ENCODE data around the gene AGTR2.
"Not testable (repeated sequence)": the region's sequence is repeated elsewhere in the genome, so short reads cannot be mapped to it uniquely, and the experiment has no call there.

Gene AGTR2, protein sequence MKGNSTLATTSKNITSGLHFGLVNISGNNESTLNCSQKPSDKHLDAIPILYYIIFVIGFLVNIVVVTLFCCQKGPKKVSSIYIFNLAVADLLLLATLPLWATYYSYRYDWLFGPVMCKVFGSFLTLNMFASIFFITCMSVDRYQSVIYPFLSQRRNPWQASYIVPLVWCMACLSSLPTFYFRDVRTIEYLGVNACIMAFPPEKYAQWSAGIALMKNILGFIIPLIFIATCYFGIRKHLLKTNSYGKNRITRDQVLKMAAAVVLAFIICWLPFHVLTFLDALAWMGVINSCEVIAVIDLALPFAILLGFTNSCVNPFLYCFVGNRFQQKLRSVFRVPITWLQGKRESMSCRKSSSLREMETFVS

DNA sequence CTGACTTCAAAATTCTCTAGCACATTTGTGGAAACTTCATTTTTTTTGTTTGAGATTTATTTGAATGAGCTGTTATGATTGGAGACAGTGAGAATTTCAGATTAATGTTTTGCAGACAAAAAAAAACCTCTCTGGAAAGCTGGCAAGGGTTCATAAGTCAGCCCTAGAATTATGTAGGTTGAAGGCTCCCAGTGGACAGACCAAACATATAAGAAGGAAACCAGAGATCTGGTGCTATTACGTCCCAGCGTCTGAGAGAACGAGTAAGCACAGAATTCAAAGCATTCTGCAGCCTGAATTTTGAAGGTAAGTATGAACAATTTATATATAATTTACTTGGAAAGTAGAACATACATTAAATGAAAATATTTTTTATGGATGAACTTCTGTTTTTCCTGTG lies at the start of gene AGTR2:
AGTR2 (plus strand) TSS at position 234 of the 400 bp plus-strand sequence. CDS start 1,537 bp downstream, outside the sequence.
- no peak for DNase-seq

DNA sequence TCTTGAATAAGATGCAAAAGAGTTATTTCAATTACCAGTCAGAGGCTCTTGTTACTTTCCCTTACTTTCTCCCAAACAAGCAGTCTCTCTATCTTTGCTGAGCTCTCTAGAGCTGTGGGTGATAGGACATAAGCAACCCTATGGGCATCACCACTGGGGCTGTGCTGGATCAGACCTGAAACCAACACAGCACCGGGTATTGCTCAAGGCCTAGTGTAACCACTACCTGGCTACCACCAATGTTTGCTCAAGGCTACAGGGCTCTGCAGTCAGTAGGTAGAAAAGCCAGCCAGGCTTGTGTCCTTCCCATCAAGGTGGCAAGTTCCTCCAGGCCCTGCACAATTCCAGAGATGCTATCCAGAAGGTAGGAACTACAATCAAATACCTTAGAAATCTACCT lies 35.3 kb upstream of the AGTR2 start:
- DNase-seq: no peak

DNA sequence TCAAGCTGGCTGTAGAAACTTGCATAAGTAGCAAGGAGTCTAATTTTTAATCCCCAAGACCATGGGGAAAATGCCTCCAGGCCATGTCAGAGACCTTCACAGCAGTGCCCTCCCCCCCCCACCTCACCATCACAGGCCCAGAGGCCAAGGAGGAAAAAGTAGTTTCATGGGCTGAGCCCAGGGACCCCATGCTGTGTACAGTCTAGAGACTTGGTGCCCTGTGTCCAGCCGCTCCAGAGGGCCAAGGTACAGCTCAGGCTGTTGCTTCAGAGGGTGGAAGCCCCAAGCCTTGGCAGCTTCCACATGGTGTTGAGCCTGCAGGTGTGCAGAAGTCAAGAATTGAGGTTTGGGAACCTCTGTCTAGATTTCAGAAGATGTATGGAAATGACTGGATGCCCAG lies 29.3 kb upstream of the AGTR2 start:
- not testable (repeated sequence) for DNase-seq

DNA sequence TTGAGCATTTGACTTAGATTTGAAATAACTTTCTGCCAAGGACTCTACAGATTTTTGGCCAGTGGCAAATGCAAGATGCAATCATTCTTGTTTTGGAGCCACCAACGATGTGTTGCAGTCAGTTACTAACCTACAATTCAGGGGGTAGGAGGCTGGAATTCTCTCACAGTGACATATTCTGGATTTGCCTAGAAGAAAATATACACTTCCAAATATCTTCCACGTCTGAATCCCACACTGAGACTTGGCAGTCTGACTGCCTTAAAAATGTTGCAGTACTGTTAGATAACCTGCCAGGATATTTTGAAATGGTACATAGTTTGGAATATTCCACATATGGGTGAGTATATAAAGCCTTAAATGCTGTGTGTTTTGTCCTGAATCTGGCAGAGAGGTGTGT lies 27.6 kb upstream of the AGTR2 start:
- no peak for DNase-seq

DNA sequence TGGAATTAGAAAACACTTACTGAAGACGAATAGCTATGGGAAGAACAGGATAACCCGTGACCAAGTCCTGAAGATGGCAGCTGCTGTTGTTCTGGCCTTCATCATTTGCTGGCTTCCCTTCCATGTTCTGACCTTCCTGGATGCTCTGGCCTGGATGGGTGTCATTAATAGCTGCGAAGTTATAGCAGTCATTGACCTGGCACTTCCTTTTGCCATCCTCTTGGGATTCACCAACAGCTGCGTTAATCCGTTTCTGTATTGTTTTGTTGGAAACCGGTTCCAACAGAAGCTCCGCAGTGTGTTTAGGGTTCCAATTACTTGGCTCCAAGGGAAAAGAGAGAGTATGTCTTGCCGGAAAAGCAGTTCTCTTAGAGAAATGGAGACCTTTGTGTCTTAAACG lies 2.4 kb downstream of the AGTR2 start:
- DNase-seq: no peak

DNA sequence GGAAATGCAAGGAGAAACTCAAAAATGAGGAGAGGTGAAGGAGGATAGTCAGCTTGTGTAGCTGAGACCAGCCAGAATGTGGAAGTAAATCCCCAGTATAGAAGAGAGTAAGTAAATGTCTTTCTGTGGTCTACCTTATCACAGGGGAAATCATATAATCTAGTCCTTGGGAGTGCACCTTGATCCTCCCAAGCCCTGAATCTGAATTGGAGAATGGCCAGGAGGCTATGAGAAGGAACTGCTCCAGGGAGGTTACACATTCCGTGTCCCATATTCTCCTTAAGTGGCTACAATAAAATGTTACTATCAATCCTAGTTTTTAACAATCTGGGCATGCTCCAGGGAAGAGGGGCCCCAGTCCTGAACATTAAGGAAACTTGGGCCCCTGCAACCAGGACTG lies 10.8 kb downstream of the AGTR2 start:
- DNase-seq: no peak

DNA sequence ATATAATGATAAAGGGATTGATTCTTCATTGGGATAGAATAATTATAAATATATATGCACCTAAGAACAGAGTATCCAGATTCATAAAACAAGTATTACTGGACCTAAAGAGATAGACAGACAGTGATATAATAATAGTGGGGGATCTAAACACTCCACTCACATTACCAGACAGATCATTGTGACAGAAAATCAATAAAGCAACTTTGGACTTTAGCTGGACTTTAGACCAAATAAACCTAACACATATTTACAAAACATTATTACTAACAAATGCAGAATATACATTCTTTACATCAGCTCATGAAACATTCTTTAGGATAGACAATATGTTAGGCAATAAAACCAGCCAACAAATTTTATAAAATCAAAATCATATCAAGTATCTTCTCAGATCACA lies 14.6 kb downstream of the AGTR2 start:
- no peak for DNase-seq

DNA sequence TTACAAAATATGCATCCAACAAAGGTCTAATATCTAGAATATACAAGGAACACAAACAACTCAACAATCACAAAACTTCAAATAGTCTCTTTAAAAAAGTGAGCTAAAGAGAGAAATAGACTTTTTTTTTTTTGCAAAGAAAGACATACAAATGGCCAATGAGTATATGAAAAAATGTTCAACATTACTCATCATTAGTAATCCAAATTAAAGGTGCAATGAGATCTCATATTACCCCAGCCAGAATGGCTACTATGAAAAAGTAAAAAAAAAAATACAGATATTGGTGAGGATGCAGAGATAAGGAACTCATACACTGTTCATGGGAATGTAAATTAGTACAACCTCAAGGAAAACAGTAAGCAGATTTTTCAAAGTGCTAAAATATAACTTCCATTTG lies 24.1 kb downstream of the AGTR2 start:
- DNase-seq: no peak

DNA sequence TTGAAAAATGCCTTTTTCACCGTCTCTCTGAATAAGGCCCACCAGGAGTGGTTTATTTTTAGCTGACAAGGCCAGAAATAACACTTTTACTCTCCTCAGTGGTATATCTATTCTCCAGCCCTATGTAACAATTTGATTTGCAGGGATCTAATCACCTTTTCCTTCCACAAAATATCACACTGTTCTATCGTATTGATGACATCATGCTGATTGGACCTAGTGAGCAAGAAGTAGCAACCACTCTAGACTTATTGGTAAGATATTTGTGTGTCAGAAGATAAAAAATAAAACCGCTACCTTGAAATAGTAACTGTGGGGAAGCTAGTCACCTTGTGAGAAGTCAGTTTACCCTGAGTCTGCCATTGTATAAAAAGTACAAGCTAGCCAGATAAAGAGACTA lies 27.7 kb downstream of the AGTR2 start:
- no peak for DNase-seq

DNA sequence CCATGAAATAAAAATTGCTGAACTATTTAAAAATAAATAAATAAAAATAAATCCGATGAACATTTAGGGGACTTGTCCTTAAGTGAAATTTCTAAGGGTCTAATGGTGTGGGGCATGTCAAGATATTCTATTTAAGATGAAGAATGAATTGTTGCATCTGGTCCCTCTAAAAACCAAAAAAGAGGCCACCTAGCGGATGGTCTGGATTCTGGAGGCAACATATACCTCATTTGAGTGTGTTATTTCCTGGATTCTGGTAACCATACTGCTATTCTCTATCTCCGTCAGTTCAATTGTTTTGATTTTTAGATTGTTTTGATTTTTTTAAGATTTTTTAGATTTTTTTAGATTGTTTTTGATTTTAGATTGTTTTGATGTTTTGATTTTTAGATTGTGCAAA lies 28.3 kb downstream of the AGTR2 start:
- no peak for DNase-seq

DNA sequence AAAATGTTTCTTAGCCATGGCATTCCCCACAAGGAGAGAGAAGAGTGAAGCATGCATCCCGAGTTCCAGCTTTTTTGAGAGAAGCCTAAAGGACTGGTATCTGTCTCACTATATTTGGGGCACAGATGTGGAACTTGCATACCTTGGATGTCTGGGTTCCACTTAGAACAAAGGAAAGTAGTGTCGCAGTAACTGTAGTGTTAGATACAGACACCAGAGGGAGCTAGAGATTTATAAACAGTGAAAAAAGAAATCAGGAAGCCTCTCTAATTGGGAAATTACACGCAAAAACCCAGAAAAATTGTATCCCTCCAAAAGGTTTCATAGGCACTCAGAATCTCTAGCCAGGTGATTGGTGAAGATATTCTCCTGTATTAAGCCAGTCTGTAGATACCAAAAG lies 34.4 kb downstream of the AGTR2 start:
- DNase-seq: no peak

DNA sequence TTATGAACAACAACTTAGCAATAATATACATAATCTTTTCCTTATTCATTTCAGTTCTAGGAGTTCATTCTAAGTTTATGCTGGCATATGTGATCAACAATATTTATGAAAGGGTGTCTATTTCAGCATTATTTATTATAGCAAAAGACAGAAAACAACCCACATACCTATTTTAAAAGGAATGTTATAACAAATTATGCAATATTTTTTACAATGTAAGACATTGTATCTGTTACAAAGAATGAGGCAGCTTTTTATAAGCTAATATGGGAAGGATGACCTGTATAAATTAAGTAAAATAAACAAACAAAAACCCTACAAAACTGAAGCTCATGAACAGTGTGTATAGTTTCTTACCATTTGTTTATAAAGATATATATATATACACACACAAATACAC lies 42.7 kb downstream of the AGTR2 start:
- no peak for DNase-seq

DNA sequence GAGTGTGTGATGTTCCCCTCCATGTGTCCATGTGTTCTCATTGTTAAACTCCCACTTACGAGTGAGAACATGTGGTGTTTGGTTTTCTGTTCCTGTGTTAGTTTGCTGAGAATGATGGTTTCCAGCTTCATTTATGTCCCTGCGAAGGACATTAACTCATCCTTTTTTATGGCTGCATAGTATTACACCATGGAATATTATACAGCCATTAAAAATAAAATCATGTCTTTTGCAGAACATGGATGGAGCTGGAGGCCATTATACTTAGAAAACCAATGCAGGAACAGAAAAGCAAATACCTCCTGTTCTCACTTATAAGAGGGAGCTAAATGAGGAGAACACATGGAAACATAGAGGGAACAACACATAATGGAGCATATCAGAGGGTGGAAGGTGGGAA lies 46.5 kb downstream of the AGTR2 start:
- DNase-seq: not testable (repeated sequence)

All from CD4-positive, alpha-beta T cell treated with Interferon alpha-2 for 1 hour (primary cell).